ENCODE measurements around the gene ZNF217.
"Not testable (repeated sequence)": the region's sequence is repeated elsewhere in the genome, so short reads cannot be mapped to it uniquely, and the experiment has no call there.

GRCh38 chr20:53591941-53592441 is 1.6 kb downstream of the ZNF217 start:
- TF ChIP-seq CTCF, POLR2A, POLR2AphosphoS5 (IDR thresholded peaks at IDR 0.05): not testable (repeated sequence)
